K562 (cell line): ENCODE results near the gene KANK2. TPM values are rescaled to one million over a fixed set of nuclear protein-coding genes. Genes with fewer than 3 reads are reported as not detected.

ENCODE experiments used
- CAMTA2 ChIP-seq: fragments of 250-450 bp; sonication (Bioruptor Pico); conservative IDR thresholded peaks from 2 replicates; pipeline ENCODE4 v1.5.1; 2022
- CTCF ChIP-seq, 3 experiments: IDR thresholded peaks in 2 of 3; conservative IDR thresholded peaks in 1 of 3; 2 replicates each; pipeline ENCODE4 v1.5.1; 2011 to 2012; ENCODE audit warnings: low read length in 3 of 3, mild to moderate bottlenecking in 3 of 3, control low read depth in 2 of 3, improper control_type of control experiment in 1 of 3, inconsistent platforms in 1 of 3, low read depth in 1 of 3, mixed read lengths in 1 of 3, moderate library complexity in 1 of 3; ENCODE audit not compliant: insufficient read depth in 2 of 3
- DDX20 ChIP-seq: fragments of 450-650 bp; IDR thresholded peaks from 2 replicates; pipeline ENCODE4 v1.6.1; 2016; ENCODE audit warnings: missing genetic modification characterization, low read depth, mild to moderate bottlenecking, missing compliant biosample characterization, moderate library complexity
- DMBX1 ChIP-seq: fragments of 250-450 bp; sonication (Bioruptor Pico); IDR thresholded peaks from 2 replicates; pipeline ENCODE4 v1.8.0; 2022; ENCODE audit warnings: inconsistent platforms, mild to moderate bottlenecking, moderate library complexity, borderline replicate concordance
- E4F1 ChIP-seq: fragments of 250-450 bp; sonication (Bioruptor Pico); IDR thresholded peaks from 2 replicates; pipeline ENCODE4 v1.5.0; 2021; ENCODE audit warnings: mild to moderate bottlenecking, borderline replicate concordance
- FOS ChIP-seq: IDR thresholded peaks from 3 replicates; pipeline ENCODE4 v1.6.1; 2011; ENCODE audit not compliant: insufficient read length; ENCODE audit errors: extremely low read depth
- FOSL1 ChIP-seq: fragments of 200-800 bp; sonication (Bioruptor generic); conservative IDR thresholded peaks from 2 replicates; pipeline ENCODE4 v1.6.1; 2016; ENCODE audit warnings: missing genetic modification characterization, missing compliant biosample characterization
- HDAC8 ChIP-seq: fragments of 450-650 bp; IDR thresholded peaks from 2 replicates; pipeline ENCODE4 v1.6.1; 2016; ENCODE audit warnings: mild to moderate bottlenecking, missing genetic modification characterization, moderate library complexity, missing compliant biosample characterization
- JUND ChIP-seq, 2 experiments: IDR thresholded peaks; 2 replicates in 1 of 2; 3 replicates in 1 of 2; pipeline ENCODE4 v1.6.1; 2011; ENCODE audit warnings: borderline replicate concordance in 2 of 2, low read depth in 2 of 2, low read length in 2 of 2, improper control_type of control experiment in 1 of 2, missing biosample characterization in 1 of 2, missing genetic modification characterization in 1 of 2, missing genetic modification reagents in 1 of 2
- KDM2B ChIP-seq: fragments of 250-450 bp; sonication (Bioruptor Pico); IDR thresholded peaks from 2 replicates; pipeline ENCODE4 v1.8.0; 2021; ENCODE audit warnings: mild to moderate bottlenecking, moderate library complexity
- NR2C1 ChIP-seq, 2 experiments: fragments of 450-650 bp; IDR thresholded peaks; 2 replicates each; pipeline ENCODE4 v1.6.1; 2017; ENCODE audit warnings: mild to moderate bottlenecking in 2 of 2, antibody characterized with exemption in 1 of 2, inconsistent platforms in 1 of 2, missing compliant biosample characterization in 1 of 2, missing genetic modification characterization in 1 of 2
- PRMT5 ChIP-seq: sonication (generic); formaldehyde crosslinking; IDR thresholded peaks from 2 replicates; pipeline ENCODE4 v1.5.0; 2020; ENCODE audit warnings: missing genetic modification reagents
- RBM17 ChIP-seq: fragments of 200-400 bp; formaldehyde crosslinking; IDR thresholded peaks from 2 replicates; pipeline ENCODE4 v1.6.1; 2017; ENCODE audit warnings: low read depth, mild to moderate bottlenecking, low read length, borderline replicate concordance
- TAF15 ChIP-seq: fragments of 200-400 bp; formaldehyde crosslinking; IDR thresholded peaks from 2 replicates; pipeline ENCODE4 v1.6.1; 2017; ENCODE audit warnings: mild to moderate bottlenecking, low read depth, low read length, moderate library complexity
- TCF15 ChIP-seq: fragments of 250-450 bp; sonication (Bioruptor Pico); IDR thresholded peaks from 2 replicates; pipeline ENCODE4 v1.8.0; 2022; ENCODE audit warnings: moderate library complexity, mild to moderate bottlenecking, inconsistent platforms
- TFAM ChIP-seq: fragments of 250-450 bp; sonication (Bioruptor Pico); conservative IDR thresholded peaks from 2 replicates; pipeline ENCODE4 v1.5.0; 2021; ENCODE audit warnings: mild to moderate bottlenecking, moderate library complexity
- TRIM24 ChIP-seq, 2 experiments: fragments of 450-650 bp; IDR thresholded peaks; 2 replicates each; pipeline ENCODE4 v1.6.1; 2016
- VEZF1 ChIP-seq: fragments of 200-800 bp; sonication (Bioruptor generic); IDR thresholded peaks from 2 replicates; pipeline ENCODE4 v1.6.1; 2017; ENCODE audit warnings: missing genetic modification characterization, missing compliant biosample characterization
- ZNF263 ChIP-seq: sonication (generic); formaldehyde crosslinking; IDR thresholded peaks from 2 replicates; pipeline ENCODE4 v1.8.0; 2022; ENCODE audit warnings: mild to moderate bottlenecking, missing genetic modification reagents, borderline replicate concordance
- ZNF324 ChIP-seq: fragments of 250-450 bp; sonication (Bioruptor Pico); IDR thresholded peaks from 2 replicates; pipeline ENCODE4 v1.4.0; 2020; ENCODE audit warnings: mild to moderate bottlenecking
- ZNF780A ChIP-seq: fragments of 250-450 bp; sonication (Bioruptor Pico); IDR thresholded peaks from 2 replicates; pipeline ENCODE4 v1.5.0; 2021; ENCODE audit warnings: mild to moderate bottlenecking
- polyA plus RNA-seq, 8 experiments: library from polyadenylated mRNA; depleted of rRNA in 4 of 8; stranded (reverse) in 5 of 8; unstranded in 3 of 8; fragments of >200 nt; fragmentation: Nextera tagmentation in 2 of 8; fragmentation: Illumina TruSeq in 1 of 8; extraction: Ambion mirVana in 2 of 8; extraction: Trizol in 1 of 8; gene quantifications; 2 replicates each; pipeline versions ENCODE4 v1.2.1 to v1.2.3, GENCODE V29; 2011 to 2014; ENCODE audit warnings: inconsistent platforms in 1 of 8, missing spikeins in 1 of 8
- total RNA-seq, 7 experiments: library from RNA; depleted of rRNA in 6 of 7; stranded (reverse); fragments of >200 nt in 6 of 7; fragmentation: Illumina TruSeq in 2 of 7; extraction: Trizol in 2 of 7; gene quantifications; 2 replicates each; pipeline versions ENCODE4 v1.2.1 to v1.2.3, GENCODE V29; 2011 to 2021; ENCODE audit warnings: low replicate concordance in 1 of 7

Gene KANK2
- total and polyA plus RNA-seq, 9 of the 15 experiments (the other 6 are each of a cell fraction or from before 2014, with no cell fraction given): 4.4 to 47.8 (median 21.3) TPM

- no peak for TF ChIP-seq ZNF324 (CRISPR knock-in tag)
- no peak for TF ChIP-seq KDM2B (CRISPR knock-in tag)
- TF ChIP-seq DMBX1: no peak
- no peak for TF ChIP-seq ZNF263 (CRISPR knock-in tag)
- TF ChIP-seq RBM17: no peak
- peak; percentile 80 for TF ChIP-seq VEZF1 (CRISPR knock-in tag)
- TF ChIP-seq PRMT5: no peak
- TF ChIP-seq TRIM24 (IDR thresholded peaks at IDR 0.05): no peak
- no peak for TF ChIP-seq NR2C1 (IDR thresholded peaks at IDR 0.05)
- TF ChIP-seq NR2C1 (tag; IDR thresholded peaks at IDR 0.05): no peak
- TF ChIP-seq E4F1 (CRISPR knock-in tag): no peak
- no peak for TF ChIP-seq FOSL1 (tag)
- no peak for TF ChIP-seq ZNF780A
- TF ChIP-seq HDAC8 (tag): no peak
- TF ChIP-seq FOS: no peak
- TF ChIP-seq DDX20: no peak
- TF ChIP-seq CTCF (IDR thresholded peaks at IDR 0.05 in 2 of 3, conservative IDR thresholded peaks at IDR 0.05 in 1 of 3; ENCODE audit: insufficient read depth in 2 of 3, low read depth in 1 of 3, low read length in 3 of 3): peak in 2 of 3 experiments; percentile 13 to 21; a peak in 2 of 6 replicates
- no peak for TF ChIP-seq CAMTA2
- TF ChIP-seq JUND (IDR thresholded peaks at IDR 0.05; ENCODE audit: borderline replicate concordance, low read depth, low read length): no peak; the same call in 1 of the 2 replicates
- TF ChIP-seq JUND (tag; IDR thresholded peaks at IDR 0.05; ENCODE audit: borderline replicate concordance, low read depth, low read length): no peak
- no peak for TF ChIP-seq TCF15 (CRISPR knock-in tag)
- no peak for TF ChIP-seq TAF15
- TF ChIP-seq TFAM (CRISPR knock-in tag): no peak
Observed at GRCh38 chr19:11159598-11160439, 37.5 kb downstream of the KANK2 start (continued).
